Inferior parietal cortex (tissue), 1 donor: ENCODE results near the gene PTPRN2.
"Not testable (repeated sequence)": the region's sequence is repeated elsewhere in the genome, so short reads cannot be mapped to it uniquely, and the experiment has no call there.

Source experiments
- DNase-seq: peaks from one replicate; pipeline ENCODE4 v3.0.0-alpha.2; 2016; ENCODE audit errors: extremely low spot score

Gene PTPRN2

GRCh38 chr7:157671358-157672255 is 916.0 kb downstream of the PTPRN2 start:
- DNase-seq = no peak

- DNase-seq = no peak
These were observed 916.9 kb downstream of the PTPRN2 start for GRCh38 chr7:157670490-157671357.

- DNase-seq = no peak
These were observed 917.8 kb downstream of the PTPRN2 start for GRCh38 chr7:157669768-157670351.

GRCh38 chr7:157668884-157669767 is 918.5 kb downstream of the PTPRN2 start:
- DNase-seq = no peak

- DNase-seq = no peak
These were observed 919.3 kb downstream of the PTPRN2 start for GRCh38 chr7:157668221-157668883.

DNA sequence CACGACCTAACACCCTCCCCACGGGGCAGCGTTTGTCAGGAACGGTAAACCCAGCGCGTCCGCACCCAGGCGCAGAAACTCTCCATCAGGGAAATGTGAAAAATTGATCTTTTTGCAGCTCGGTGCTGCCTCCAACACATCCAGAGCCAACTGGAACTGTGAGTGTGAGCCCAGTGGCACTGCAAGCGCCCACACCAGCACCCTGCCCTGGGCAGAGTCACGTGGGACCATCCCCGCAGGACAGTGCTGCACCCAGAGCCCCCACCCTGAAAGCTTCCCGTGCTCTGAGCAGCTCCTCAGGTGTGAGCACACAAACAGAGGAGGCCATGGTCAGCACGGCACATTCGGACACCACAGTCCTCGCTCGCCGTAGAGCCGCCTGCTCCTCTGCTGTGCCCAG is 919.9 kb downstream of the PTPRN2 start:
- no peak for DNase-seq

- no peak for DNase-seq
These were observed 920.4 kb downstream of the PTPRN2 start for GRCh38 chr7:157667261-157667660.

DNA sequence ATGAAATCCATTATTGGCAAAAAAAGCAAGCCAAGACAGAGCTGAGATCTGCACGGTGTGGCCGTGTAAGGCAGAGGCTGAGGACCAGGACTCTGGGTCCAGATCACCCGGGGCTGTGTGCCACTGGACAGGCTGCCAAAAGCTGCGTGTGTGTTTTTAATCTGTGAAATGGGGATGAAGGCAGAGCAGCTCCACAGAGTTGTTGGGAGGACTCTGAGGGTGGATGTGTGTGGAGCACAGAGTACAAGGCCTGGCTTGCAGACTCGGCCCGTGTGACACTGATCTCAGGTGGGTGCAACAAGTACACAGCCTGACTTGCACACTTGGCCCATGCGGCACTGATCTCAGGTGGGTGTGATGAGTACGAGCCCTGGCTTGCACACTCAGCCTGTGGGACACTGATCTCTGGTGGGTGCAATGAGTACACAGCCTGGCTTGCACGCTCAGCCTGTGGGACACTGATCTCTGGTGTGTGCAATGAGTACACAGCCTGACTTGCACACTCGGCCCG is 921.0 kb downstream of the PTPRN2 start:
- DNase-seq = no peak

GRCh38 chr7:157665634-157665988 is 922.0 kb downstream of the PTPRN2 start:
- not testable (repeated sequence) for DNase-seq

DNA sequence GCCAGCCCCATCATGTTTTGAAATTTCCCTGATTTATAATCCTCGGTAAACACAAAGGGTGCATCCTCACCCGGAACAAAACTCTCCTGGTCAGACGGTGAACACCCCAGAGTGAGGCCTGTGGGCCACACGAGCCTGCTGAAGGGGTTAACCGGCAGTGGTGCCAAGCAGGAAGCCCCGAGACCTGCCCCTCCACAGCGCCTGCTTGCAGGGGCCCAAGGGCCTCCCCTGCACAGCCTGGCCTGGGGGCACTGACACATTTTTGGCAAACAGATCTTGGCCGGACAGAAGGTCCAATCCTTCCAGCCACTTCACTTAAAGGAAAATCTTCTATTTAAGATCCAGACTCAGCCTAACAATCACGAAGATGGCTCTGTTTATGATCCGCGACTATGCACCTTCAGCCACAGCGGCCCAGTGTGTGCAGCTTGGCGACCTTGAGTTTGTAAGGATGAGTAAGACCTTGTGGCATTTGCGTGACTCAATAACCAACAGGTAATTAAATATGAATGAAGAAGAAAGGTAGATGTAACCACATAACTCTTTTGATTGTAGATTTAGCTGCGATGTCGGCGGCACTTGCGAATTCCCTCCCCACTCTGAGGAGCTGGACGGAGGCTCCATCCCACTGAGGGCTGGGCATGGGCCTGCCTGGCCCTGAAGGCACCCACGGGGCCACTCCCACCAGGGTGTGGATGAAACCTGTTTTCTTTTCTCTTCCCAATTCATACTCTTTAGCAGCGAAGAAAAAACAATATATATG is 922.6 kb downstream of the PTPRN2 start:
- DNase-seq = no peak

GRCh38 chr7:157664034-157664433 is 923.6 kb downstream of the PTPRN2 start:
- no peak for DNase-seq

- DNase-seq = no peak
These were observed 924.5 kb downstream of the PTPRN2 start for GRCh38 chr7:157662981-157663716.

DNA sequence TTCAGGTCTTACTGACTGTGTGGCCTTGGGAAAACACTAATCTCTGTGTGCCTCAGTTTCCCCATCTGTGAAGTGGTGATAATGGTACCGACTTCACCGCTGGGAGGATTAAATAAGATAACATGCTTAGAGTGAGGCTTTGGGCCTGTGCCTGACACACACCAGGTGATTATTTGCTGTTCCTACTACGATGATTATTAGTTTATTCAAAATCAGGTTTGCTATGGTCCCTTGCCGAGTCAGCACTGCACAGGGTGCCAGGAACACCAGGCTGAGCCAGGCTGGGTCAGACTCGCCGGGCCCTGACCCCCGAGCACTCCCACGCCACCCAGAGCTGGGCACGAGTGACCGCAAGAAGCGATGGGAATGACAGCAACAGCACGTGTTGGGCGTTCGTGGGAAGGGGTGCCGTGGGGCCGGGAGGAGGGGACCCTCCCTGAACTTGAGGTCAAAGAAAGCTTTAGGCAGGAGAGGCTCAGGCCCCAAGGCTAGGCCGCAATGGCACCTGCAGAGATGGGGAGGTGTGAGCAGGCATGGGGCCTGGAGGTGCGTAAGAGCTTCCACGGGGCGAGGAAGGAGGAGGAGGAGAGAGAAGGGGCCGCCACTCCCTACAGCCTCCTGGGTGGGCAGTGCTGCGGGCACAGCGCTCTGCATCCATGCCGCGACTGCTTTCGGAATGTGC is 925.4 kb downstream of the PTPRN2 start:
- no peak for DNase-seq

- no peak for DNase-seq
These were observed 926.0 kb downstream of the PTPRN2 start for GRCh38 chr7:157661611-157661975.

DNA sequence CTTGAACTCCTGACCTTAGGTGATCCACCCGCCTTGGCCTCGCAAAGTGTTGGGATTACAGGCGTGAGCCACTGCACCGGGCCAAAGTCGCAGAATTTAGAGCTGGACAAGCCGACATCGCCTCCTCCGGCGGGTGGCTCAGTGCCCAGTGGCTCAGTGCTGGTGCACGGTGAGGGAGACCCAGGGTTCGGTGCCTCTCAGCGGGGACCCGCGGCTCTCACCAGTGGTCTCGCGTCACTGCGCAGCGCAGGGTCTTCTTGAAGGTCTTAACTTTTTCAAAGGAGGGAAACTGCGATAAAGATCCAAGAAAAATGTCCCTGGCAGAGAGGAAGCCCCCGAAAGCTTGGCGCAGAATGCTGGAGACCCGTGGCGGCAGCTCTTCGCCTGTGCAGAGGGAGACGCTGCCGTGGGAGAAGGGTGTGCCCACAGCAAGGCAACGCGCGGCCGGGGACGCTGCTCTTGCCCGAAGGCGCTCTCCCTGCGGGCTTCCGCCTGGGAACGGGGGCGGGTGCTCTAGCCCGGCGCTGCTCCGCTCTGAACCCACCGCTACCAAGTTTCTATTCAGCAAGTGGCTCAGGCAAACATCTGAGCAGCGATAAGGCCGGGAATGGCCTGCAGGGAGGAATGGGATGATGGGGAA is 926.5 kb downstream of the PTPRN2 start:
- no peak for DNase-seq

DNA sequence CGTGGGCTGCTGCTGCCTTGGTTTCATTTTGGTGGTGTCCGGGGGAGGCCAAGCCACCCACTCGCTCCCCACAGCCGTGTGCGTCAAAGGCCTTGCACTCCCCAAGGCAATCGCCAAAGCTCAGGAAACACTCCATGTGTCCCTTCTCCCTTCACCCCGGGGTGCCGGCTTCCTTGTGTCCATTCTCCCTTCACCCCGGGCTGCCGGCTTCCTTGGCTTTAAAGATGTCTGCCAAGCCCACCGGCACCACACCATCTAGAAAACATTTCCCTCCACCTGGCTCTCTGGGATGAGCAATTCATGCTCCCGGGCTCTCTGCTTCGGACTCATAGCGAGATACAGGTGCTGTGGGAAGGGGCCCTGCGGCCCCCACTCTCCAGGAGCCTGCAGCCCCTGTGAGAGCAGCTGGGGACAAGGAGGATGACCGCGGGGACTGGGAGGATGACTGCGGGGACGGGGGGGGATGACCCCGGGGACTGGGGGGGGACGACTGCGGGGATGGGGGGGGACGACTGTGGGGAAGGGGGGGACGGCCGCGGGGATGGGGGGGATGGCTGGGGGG is 928.7 kb downstream of the PTPRN2 start:
- DNase-seq = no peak
